ENCODE measurements around the gene ARL5A.

DNA sequence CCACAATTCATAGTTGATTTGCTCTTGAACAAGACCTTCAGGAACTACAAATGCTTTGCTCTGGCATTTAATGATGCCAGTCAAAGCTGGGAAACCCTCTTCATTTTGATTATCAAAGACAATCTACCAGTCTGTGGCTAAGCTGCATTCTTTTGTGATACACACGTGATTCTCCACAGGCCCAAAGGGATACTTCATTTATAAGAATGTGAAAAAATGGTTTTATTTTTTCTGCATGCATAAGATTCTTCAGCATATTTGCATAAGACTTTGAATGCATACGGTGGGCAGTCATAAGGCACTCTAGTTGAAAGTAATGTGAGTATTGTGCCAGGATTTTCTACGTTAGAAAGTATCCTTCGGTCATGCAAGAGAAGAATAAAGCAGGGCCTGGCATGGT is 33.0 kb upstream of the ARL5A start:
- TF ChIP-seq EZH2 (IDR thresholded peaks at IDR 0.05; ENCODE audit: borderline replicate concordance, low read depth, low read length, severe bottlenecking): no peak
- no peak for TF ChIP-seq POLR2AphosphoS5 (IDR thresholded peaks at IDR 0.05; ENCODE audit: insufficient read depth, low read depth, low read length)
- TF ChIP-seq FOS (IDR thresholded peaks at IDR 0.05; ENCODE audit: borderline replicate concordance, insufficient read depth, low read length): no peak
- TF ChIP-seq, protein P1, sequence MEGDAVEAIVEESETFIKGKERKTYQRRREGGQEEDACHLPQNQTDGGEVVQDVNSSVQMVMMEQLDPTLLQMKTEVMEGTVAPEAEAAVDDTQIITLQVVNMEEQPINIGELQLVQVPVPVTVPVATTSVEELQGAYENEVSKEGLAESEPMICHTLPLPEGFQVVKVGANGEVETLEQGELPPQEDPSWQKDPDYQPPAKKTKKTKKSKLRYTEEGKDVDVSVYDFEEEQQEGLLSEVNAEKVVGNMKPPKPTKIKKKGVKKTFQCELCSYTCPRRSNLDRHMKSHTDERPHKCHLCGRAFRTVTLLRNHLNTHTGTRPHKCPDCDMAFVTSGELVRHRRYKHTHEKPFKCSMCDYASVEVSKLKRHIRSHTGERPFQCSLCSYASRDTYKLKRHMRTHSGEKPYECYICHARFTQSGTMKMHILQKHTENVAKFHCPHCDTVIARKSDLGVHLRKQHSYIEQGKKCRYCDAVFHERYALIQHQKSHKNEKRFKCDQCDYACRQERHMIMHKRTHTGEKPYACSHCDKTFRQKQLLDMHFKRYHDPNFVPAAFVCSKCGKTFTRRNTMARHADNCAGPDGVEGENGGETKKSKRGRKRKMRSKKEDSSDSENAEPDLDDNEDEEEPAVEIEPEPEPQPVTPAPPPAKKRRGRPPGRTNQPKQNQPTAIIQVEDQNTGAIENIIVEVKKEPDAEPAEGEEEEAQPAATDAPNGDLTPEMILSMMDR (IDR thresholded peaks at IDR 0.05; ENCODE audit: extremely low read depth in 1 of 2, insufficient read depth in 1 of 2, low read depth in 1 of 2, low read length in 2 of 2): no peak
- no peak for TF ChIP-seq POLR2A (IDR thresholded peaks at IDR 0.05; ENCODE audit: low read depth, low read length)
- TF ChIP-seq JUN (IDR thresholded peaks at IDR 0.05; ENCODE audit: borderline replicate concordance, insufficient read depth, insufficient read length, low read depth): no peak
- TF ChIP-seq MYC (IDR thresholded peaks at IDR 0.05; ENCODE audit: low read depth, low read length): no peak
- TF ChIP-seq, protein P2, sequence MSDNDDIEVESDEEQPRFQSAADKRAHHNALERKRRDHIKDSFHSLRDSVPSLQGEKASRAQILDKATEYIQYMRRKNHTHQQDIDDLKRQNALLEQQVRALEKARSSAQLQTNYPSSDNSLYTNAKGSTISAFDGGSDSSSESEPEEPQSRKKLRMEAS (IDR thresholded peaks at IDR 0.05; ENCODE audit: insufficient read depth, insufficient read length): no peak
